Fibroblast of the aortic adventitia (primary cell): ENCODE data around the gene MATN3. TPM values are rescaled to one million over a fixed set of nuclear protein-coding genes. Genes with fewer than 3 reads are reported as not detected.

Source experiments
- DNase-seq: peaks from one replicate; pipeline ENCODE4 v3.0.0-alpha.2; 2010; ENCODE audit warnings: low read depth
- H3K4me3 ChIP-seq: 2 replicates; pipeline ENCODE4 v1.5.1; 2011; ENCODE audit warnings: low read depth, mild to moderate bottlenecking, control low read depth, low read length, moderate library complexity
- total RNA-seq: library from RNA; depleted of rRNA; stranded (reverse); fragments of >200 nt; gene quantifications from 2 replicates; pipeline ENCODE4 v1.2.3, GENCODE V29; 2012; ENCODE audit warnings: low replicate concordance
- TF ChIP-seq, protein P1 (sequence below): IDR thresholded peaks from 2 replicates; pipeline ENCODE4 v1.5.1; 2011; ENCODE audit warnings: mild to moderate bottlenecking, low read length, control low read depth, inconsistent platforms; ENCODE audit not compliant: insufficient read depth

Gene MATN3
- total RNA-seq, 1 donor: 1.1 TPM

DNA sequence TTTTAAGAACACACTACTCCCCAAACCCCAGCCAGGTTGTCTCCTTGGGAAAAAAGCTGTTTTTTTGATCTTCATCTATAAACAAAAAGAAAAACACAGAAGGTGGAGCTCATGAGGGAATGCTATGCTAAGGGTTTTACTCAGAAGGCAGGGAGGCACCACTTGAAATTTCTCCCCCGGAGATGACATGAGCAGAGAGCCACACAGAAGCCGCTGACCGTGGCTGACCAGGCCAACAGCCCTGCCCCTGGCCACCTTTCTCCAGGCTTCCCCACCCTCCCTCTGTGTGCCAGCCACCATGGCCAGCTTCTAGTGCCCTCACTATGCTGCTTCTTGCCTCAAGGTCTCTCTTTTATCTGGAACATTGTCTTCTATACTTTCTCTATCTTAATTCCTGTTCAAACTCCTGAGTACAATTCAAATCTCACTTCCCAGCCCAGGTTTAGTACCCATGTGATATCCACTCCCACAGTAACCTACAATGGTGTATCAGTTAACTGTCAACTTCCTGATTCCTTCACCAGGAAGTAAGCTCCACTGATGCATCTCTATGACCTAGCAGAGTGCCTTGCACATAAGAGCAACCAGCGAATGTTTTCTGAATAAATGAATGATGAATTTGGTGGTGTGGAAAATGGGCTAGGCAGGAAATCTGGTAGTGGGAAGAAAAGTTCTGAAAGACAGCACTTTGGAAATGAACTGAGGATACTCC is 23.6 kb upstream of the MATN3 start:
- TF ChIP-seq, protein P1, sequence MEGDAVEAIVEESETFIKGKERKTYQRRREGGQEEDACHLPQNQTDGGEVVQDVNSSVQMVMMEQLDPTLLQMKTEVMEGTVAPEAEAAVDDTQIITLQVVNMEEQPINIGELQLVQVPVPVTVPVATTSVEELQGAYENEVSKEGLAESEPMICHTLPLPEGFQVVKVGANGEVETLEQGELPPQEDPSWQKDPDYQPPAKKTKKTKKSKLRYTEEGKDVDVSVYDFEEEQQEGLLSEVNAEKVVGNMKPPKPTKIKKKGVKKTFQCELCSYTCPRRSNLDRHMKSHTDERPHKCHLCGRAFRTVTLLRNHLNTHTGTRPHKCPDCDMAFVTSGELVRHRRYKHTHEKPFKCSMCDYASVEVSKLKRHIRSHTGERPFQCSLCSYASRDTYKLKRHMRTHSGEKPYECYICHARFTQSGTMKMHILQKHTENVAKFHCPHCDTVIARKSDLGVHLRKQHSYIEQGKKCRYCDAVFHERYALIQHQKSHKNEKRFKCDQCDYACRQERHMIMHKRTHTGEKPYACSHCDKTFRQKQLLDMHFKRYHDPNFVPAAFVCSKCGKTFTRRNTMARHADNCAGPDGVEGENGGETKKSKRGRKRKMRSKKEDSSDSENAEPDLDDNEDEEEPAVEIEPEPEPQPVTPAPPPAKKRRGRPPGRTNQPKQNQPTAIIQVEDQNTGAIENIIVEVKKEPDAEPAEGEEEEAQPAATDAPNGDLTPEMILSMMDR: no peak
- H3K4me3 ChIP-seq: no peak overlapping the region
- no peak for DNase-seq

DNA sequence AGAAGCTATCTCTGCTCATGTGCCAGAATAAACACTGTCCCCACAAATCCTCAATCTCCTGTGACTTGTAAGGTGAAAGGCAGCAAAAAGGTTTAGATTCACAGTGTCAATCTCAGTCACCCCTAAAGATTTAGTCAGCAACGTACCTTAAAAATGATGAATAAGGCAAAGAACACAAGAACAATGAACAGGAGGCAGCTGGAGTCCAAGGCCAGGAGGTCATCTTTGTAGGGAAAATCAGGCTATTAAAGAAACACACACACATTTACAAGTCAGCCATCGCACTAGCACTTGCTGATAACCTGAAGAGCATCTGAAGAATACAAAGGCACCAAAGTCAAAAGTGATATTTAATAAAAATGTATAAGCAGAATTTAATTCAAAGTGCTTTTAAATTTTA is 22.4 kb upstream of the MATN3 start:
- H3K4me3 ChIP-seq: no peak overlapping the region
- DNase-seq: no peak
- TF ChIP-seq, protein P1: no peak

DNA sequence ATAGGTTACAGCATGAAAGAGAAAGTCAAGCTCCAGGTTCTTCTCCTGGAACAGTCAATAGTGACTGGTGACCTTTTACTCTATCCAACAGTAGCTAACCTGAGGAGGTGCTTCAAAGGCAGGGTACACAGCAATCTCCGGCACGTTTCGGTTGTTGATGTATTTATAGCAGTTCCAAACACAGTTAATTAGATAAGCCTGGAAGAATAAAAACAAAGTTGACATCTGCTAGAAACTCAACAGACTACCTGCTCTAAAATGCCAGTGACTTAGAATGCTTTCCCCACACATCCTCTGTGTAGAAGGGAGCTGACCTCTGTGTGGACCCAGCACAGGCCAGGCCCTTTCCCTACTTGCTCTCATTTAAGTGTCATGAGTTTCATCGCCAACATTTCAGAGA is 21.8 kb upstream of the MATN3 start:
- no peak overlapping the region for H3K4me3 ChIP-seq
- DNase-seq: no peak
- TF ChIP-seq, protein P1: no peak

DNA sequence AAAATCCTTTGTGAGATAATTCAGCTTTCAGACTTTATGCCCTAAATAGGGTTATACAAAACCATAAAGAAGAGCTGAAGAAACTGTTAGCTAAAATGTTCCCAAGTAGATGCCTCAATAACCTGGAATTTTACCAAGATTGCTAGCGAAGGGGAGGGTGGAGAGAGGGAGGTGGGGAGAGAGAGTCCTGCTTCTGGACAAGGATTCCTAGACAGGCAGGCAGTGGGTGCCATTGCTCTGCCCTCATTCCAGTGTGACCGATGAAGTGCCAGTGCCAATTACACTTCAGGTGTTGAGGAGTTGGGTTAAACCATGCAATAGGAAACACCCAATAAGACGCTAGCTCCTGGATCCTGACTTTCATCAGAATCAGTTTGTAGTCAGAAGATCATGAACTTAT is 20.9 kb upstream of the MATN3 start:
- no peak overlapping the region for H3K4me3 ChIP-seq
- no peak for DNase-seq
- TF ChIP-seq, protein P1: no peak

DNA sequence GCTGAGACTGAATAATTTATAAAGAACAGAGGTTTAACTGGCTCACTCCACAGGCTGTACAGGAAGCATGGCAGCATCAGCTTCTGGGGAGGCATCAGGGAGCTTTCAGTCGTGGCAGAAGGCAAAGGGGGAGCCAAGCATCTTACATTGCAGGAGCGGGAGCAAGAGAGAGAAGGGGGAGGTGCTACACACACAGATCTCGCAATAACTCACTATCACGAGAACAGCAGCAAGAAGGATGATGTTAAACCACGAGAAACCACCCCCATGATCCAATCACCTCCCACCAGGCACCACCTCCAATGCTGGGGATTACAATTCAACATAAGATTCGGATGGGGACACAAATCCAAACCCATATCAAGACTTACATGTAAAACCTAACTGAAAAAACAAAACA is 17.8 kb upstream of the MATN3 start:
- DNase-seq: no peak
- H3K4me3 ChIP-seq: no peak overlapping the region
- TF ChIP-seq, protein P1: no peak

DNA sequence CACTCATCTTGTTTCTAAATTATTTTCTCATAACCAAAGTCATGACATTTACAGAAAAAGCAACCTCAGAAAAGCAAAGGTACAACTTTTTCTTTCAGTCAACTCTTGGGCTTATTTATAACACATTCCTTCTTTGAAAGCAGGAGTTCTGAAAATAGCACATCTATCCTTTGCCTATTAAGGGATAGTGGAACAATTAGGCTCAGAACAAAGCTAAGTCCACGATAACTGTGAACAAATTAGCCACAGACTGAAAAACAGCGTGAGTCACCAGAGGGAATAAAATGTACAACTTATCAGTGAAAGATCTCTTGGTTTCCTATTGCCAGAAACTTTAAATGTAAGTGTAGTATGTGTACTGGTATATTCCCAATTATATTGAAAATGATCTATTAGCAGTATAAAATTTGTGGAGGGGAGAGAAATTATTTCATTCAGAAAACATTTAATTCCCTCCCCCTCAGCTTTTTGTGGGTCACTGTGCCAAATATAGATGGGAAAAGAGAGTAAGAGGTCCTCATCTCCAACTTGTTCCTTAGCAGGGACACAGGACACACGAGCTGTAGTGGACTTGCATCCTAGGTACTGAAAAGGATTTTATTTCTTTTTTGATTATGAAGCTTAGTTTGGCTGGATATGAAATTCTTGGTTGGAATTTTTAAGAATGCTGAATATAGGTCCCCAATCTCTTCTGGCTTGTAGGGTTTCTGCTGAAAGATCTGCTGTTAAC is 15.4 kb upstream of the MATN3 start:
- TF ChIP-seq, protein P1: no peak
- no peak for DNase-seq
- no peak overlapping the region for H3K4me3 ChIP-seq
